ENCODE results near the gene PPARG.

PPARG gene

GRCh38 chr3:12483872-12484197 is 195.0 kb downstream of the PPARG start:
- no peak for DNase-seq (ENCODE audit: low spot score)
